GM10266 (cell line): ENCODE data around the gene TGFB1.
A peak's percentile ranks its signal among the peaks of the same experiment; 100 is the strongest.

ENCODE experiments used
- DNase-seq: peaks from one replicate; pipeline ENCODE4 v3.0.0; 2012; ENCODE audit errors: extremely low spot score
- CTCF ChIP-seq: IDR thresholded peaks from 2 replicates; pipeline ENCODE4 v1.5.1; 2012; ENCODE audit warnings: mild to moderate bottlenecking, low read depth; ENCODE audit not compliant: control insufficient read depth, insufficient read depth; ENCODE audit errors: missing control alignments

TGFB1 gene

GRCh38 chr19:41369769-41370168 lies 16.0 kb upstream of the TGFB1 start:
- no peak for DNase-seq
- no peak for TF ChIP-seq CTCF

GRCh38 chr19:41367848-41368301 lies 14.2 kb upstream of the TGFB1 start:
- no peak for DNase-seq
- TF ChIP-seq CTCF: no peak

- peak; percentile 42 for TF ChIP-seq CTCF
- DNase-seq: no peak
Observed at GRCh38 chr19:41366089-41366488, 12.4 kb upstream of the TGFB1 start.

GRCh38 chr19:41364524-41365391 lies 11.0 kb upstream of the TGFB1 start:
- DNase-seq: no peak
- TF ChIP-seq CTCF: no peak

- DNase-seq: peak; percentile 95
- no peak for TF ChIP-seq CTCF
Observed at GRCh38 chr19:41363753-41364523, 10.2 kb upstream of the TGFB1 start, which contains the start of gene B9D2. B9D2 (minus strand) TSS chr19:41364149; CDS start chr19:41363519, 630 bp downstream.

- TF ChIP-seq CTCF: no peak
- no peak for DNase-seq
Observed at GRCh38 chr19:41363371-41363752, 9.6 kb upstream of the TGFB1 start.

- no peak for DNase-seq
- no peak for TF ChIP-seq CTCF
Observed at GRCh38 chr19:41362143-41362847, 8.6 kb upstream of the TGFB1 start.
